Measurements from ENCODE around the gene ZNF451. TPM values are rescaled to one million over a fixed set of nuclear protein-coding genes. Genes with fewer than 3 reads are reported as not detected.

Gene ZNF451
- total RNA-seq, 2 experiments from 2014 or later = 62.2 to 66.6 TPM

DNA sequence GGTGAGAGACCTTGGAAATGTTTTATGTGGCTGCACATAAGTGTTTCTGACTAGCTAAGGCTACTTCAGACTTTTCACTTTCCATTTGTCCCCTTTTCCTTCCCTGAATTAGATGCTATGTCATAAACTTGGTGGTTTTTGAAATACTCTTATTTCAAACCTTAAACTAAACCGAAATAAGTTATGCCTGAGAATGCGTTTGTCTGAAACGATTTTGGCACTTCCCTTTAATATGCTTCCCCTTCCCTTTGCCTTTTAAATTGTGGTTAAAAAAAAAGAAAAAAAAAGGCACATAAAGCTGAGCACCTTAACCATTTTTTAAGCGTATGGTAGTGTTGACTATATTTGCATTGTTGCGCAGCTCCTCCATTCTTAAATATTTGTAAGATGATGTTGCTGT lies 14.3 kb downstream of the ZNF451 start:
- Mint-ChIP-seq H3K4me3 (no peak overlapping the region), H3K27ac (no peak overlapping the region), H3K27me3 (no peaks in the 10 kb centered on the region), H3K4me1 (peaks cover 21% of the 10 kb centered on the region), H3K9me3 (peaks cover 8% of the 10 kb centered on the region), H3K36me3 (ENCODE audit: low read depth) (peaks cover 60% of the 10 kb centered on the region)
- ChIA-PET POLR2A (no interaction called here), CTCF (interaction anchor here (1.4 to 1.7 kb wide), 2 partner anchors 9 to 11 kb away, joined by 4 to 5 read pairs; no protein-coding TSS in a partner anchor)
- no peak for DNase-seq

DNA sequence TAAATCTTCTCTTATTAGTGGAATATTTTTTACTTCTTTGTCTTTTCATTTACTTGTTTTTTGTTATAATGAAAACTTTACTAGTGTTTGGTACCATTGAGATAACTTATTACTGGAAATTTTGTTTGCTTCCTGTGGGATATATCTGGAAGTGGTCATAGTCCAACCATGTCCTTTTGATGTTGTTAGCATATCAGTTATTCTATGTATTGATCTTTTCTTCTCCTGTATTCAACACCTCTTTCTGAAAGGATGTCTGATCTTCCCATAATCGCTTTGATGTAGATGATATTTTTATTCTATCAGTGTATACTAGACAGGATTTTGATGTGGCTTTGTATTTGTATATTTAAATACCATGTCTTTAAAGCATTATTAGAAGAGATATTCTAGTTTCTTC lies 17.0 kb downstream of the ZNF451 start:
- Mint-ChIP-seq H3K36me3 (ENCODE audit: low read depth) (peaks cover 44% of the 10 kb centered on the region), H3K27ac (peak overlapping the region; percentile 46), H3K9me3 (no peaks in the 10 kb centered on the region), H3K4me1 (peaks cover 27% of the 10 kb centered on the region), H3K4me3 (no peak overlapping the region), H3K27me3 (no peaks in the 10 kb centered on the region)
- no peak for DNase-seq
- ChIA-PET CTCF (no interaction called here), POLR2A (no interaction called here)

DNA sequence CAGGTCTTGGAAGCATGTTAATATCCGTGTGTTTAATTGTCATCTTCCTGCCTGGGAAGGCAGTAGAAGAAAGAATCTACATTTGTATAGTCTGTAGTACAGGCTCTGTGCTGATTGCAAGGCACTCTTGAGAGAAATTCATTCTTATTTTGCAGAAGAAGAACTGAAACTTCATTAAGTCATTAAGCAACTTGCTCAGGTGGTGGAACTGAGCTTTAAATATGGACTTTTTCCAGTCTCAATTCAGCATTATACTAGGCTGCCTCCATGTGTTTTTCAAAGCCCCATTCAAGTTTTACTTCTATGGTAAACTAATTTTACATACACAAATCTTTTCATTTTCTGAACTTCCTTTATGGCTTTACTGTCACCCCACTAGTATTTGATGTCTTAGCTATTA lies 18.7 kb downstream of the ZNF451 start:
- no peak for DNase-seq
- H3K27me3 Mint-ChIP-seq = no peaks in the 10 kb centered on the region
- H3K4me1 Mint-ChIP-seq = peaks cover 26% of the 10 kb centered on the region
- POLR2A ChIA-PET = interaction anchor here (0.6 kb wide), 1 partner anchor 126 kb away, joined by 3 read pairs; no protein-coding TSS in a partner anchor
- no peak overlapping the region for H3K27ac Mint-ChIP-seq
- H3K36me3 Mint-ChIP-seq (ENCODE audit: low read depth) = peaks cover 37% of the 10 kb centered on the region
- CTCF ChIA-PET = interaction anchor here (1.1 kb wide), 1 partner anchor 9 kb away, joined by 3 read pairs; no protein-coding TSS in a partner anchor
- no peaks in the 10 kb centered on the region for H3K9me3 Mint-ChIP-seq
- no peak overlapping the region for H3K4me3 Mint-ChIP-seq

DNA sequence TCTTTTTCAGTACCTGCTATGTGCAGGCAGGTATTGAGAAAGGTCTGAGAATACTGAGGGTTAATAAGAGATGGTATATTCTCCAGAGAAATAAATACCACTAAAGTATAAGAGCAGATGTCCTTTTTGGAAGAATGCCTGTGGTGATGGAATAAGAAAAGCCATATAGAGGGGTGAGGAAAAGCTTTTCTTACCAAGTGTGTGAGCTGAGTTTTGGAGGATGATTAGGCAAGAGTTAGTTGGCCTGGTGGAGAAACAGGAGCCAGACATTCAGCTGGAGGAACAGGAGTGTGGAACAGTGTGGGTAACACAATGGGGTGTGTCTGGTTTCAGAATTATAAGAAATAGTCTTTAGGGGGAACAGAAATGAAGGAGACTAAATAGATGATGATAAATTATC lies 19.9 kb downstream of the ZNF451 start:
- Mint-ChIP-seq H3K27me3 (no peaks in the 10 kb centered on the region), H3K27ac (no peak overlapping the region), H3K9me3 (no peaks in the 10 kb centered on the region), H3K4me1 (peaks cover 22% of the 10 kb centered on the region), H3K36me3 (ENCODE audit: low read depth) (peaks cover 27% of the 10 kb centered on the region), H3K4me3 (no peak overlapping the region)
- no peak for DNase-seq
- CTCF ChIA-PET = interaction anchor here (0.7 kb wide), 1 partner anchor 9 kb away, joined by 3 read pairs; no protein-coding TSS in a partner anchor
- POLR2A ChIA-PET = no interaction called here

DNA sequence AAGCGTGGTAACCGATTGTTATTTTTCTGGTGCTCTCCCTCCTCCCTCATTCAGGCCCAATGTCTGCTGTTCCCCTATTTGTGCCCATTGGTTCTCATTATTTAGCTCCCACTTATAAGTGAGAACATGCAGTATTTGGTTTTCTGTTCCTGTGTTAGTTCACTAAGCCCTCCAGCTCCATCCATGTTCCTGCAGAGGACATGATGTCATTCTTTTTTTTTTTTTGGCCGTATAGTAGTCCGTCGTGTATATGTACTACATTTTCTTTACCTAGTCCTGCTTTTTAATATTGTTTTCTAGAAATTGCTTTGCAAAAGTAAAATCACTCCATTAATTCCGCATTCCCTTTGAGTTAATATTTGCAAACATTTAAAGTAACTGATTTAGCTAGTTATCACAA lies 23.1 kb downstream of the ZNF451 start:
- Mint-ChIP-seq H3K27ac (no peak overlapping the region), H3K4me3 (no peak overlapping the region), H3K27me3 (no peaks in the 10 kb centered on the region), H3K4me1 (peaks cover 22% of the 10 kb centered on the region), H3K36me3 (ENCODE audit: low read depth) (peaks cover 23% of the 10 kb centered on the region), H3K9me3 (no peaks in the 10 kb centered on the region)
- POLR2A ChIA-PET = no interaction called here
- CTCF ChIA-PET = interaction anchor here (0.6 to 1.3 kb wide), 2 partner anchors 21 to 37 kb away, joined by 3 read pairs; no protein-coding TSS in a partner anchor
- DNase-seq = no peak

DNA sequence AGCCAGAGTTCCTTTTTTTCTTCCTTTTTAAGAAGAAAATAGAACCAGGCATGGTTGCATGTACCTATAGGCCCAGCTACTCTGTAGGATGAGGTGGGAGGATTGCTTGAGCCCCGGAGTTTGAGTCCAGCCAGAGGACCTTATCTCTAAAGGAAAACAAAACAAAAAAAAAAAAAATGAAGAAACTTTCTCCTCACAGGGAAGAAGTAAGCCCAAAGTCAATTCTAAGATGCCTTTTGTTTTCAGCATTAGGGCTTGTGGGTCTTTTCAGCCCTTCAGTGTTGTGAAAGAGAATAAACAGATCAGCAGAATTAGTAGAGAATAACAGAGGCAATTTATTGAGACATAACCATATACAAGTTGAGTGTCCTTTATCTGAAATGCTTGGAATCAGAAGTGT lies 26.8 kb downstream of the ZNF451 start:
- POLR2A ChIA-PET = no interaction called here
- H3K4me1 Mint-ChIP-seq = peaks cover 3% of the 10 kb centered on the region

DNA sequence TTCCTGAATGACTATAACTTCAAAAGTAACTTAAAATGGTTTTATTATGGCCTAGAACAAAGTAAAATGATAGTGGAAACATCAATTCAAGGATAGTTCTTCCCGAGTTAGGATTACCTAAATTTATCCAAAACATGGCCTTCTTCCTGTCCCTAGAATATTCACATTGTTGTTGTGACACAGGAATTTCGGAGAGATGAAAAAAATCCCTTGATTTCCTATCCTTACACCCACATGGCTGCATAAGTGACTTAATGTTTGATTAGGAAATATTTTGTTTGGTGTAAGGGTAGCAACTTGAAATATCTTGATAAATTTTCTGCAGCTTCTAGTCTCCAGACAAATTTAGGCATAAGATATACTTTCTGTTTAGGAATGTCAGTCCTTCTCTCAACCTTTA lies 27.8 kb downstream of the ZNF451 start:
- ChIA-PET POLR2A (no interaction called here), CTCF (interaction anchor here (1.0 to 1.7 kb wide), 4 partner anchors 9 to 21 kb away, joined by 3 to 5 read pairs (median 4); no protein-coding TSS in a partner anchor)
- H3K4me1 Mint-ChIP-seq = peaks cover 3% of the 10 kb centered on the region
- H3K36me3 Mint-ChIP-seq (ENCODE audit: low read depth) = peaks cover 46% of the 10 kb centered on the region
- H3K27me3 Mint-ChIP-seq = no peaks in the 10 kb centered on the region
- H3K9me3 Mint-ChIP-seq = peaks cover 6% of the 10 kb centered on the region
- DNase-seq = no peak
- H3K27ac Mint-ChIP-seq = no peak overlapping the region
- no peak overlapping the region for H3K4me3 Mint-ChIP-seq

More for the DNA sequence above, 26.8 kb downstream of the ZNF451 start:
- H3K9me3 Mint-ChIP-seq = peaks cover 2% of the 10 kb centered on the region
- no peak for DNase-seq
- no peak overlapping the region for H3K27ac Mint-ChIP-seq
- H3K4me3 Mint-ChIP-seq = no peak overlapping the region
- H3K27me3 Mint-ChIP-seq = no peaks in the 10 kb centered on the region
- CTCF ChIA-PET = interaction anchor here (0.7 kb wide), 1 partner anchor 429 kb away, joined by 3 read pairs; no protein-coding TSS in a partner anchor
- peaks cover 41% of the 10 kb centered on the region for H3K36me3 Mint-ChIP-seq (ENCODE audit: low read depth)

DNA sequence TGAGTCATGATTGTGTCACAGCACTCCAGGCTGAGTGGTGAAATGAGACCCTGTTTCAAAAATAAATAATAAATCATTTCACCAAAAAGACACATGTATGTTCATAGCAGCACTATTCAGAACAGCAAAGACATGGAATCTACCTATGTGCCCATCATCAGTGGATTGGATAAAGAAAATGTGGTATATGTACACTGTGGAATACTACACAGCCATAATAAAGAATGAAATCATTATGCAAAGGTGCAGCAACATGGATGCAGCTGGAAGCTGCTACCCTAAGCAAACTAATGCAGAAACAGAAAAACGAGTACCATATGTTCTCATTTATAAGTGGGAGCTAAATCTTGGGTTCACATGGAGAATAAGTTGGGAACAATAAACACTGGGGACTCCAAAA lies 33.1 kb downstream of the ZNF451 start:
- no peaks in the 10 kb centered on the region for H3K27me3 Mint-ChIP-seq
- ChIA-PET CTCF (no interaction called here), POLR2A (no interaction called here)
- DNase-seq = no peak
- no peak overlapping the region for H3K4me3 Mint-ChIP-seq
- H3K9me3 Mint-ChIP-seq = peaks cover 6% of the 10 kb centered on the region
- H3K4me1 Mint-ChIP-seq = peaks cover 2% of the 10 kb centered on the region
- peaks cover 52% of the 10 kb centered on the region for H3K36me3 Mint-ChIP-seq (ENCODE audit: low read depth)
- H3K27ac Mint-ChIP-seq = no peak overlapping the region

DNA sequence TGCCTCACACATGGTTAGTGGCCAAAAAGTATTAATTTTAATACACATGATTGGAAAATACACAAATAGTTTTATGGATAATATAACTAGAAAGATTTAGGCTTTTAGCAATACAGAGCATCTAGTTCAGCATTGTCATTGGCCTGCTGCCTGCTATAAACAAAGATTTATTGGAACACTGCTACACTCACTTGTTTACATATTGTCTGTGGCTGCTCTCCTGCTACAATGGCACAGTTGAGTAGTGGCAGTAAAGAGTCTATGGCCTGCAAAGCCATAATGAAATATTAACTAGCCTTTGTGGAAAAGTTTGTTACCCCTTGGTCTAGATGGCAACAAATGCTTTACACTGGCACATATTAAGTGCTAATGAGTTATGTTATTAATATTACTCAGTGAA lies 37.8 kb downstream of the ZNF451 start:
- peaks cover 2% of the 10 kb centered on the region for H3K4me1 Mint-ChIP-seq
- no peak overlapping the region for H3K4me3 Mint-ChIP-seq
- CTCF ChIA-PET = no interaction called here
- no peaks in the 10 kb centered on the region for H3K27me3 Mint-ChIP-seq
- H3K9me3 Mint-ChIP-seq = no peaks in the 10 kb centered on the region
- DNase-seq = no peak
- H3K27ac Mint-ChIP-seq = no peak overlapping the region
- H3K36me3 Mint-ChIP-seq (ENCODE audit: low read depth) = peaks cover 25% of the 10 kb centered on the region
- POLR2A ChIA-PET = no interaction called here

DNA sequence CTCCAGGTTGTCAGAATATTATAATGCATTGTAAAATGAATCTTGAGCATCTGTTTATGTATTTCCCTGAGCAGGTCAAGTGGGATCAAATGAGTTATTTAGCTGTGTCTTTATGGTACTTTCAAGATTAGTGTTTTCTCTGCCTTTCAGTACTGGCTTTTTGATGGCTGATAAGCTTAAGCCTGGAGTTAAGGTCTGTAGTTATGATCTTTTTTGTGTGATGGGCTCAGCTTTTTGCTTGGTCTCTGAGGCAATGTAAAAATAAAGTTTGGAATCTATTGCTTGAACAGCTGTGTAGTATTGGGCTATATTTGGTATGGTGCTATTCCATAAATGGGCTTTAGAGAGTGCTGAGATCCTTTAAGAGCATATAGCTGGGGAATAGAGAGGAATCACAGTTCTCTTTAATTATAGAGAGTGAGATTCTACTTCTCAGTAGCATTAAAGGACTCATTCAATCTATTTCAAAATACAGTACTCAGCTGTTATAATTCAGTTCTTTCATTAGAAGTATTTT lies 40.7 kb downstream of the ZNF451 start:
- peaks cover 2% of the 10 kb centered on the region for H3K4me1 Mint-ChIP-seq
- peaks cover 32% of the 10 kb centered on the region for H3K36me3 Mint-ChIP-seq (ENCODE audit: low read depth)
- CTCF ChIA-PET = interaction anchor here (0.7 kb wide), 1 partner anchor 9 kb away, joined by 3 read pairs; no protein-coding TSS in a partner anchor
- H3K27ac Mint-ChIP-seq = no peak overlapping the region
- POLR2A ChIA-PET = no interaction called here
- H3K4me3 Mint-ChIP-seq = no peak overlapping the region
- no peak for DNase-seq
- no peaks in the 10 kb centered on the region for H3K27me3 Mint-ChIP-seq
- no peaks in the 10 kb centered on the region for H3K9me3 Mint-ChIP-seq

DNA sequence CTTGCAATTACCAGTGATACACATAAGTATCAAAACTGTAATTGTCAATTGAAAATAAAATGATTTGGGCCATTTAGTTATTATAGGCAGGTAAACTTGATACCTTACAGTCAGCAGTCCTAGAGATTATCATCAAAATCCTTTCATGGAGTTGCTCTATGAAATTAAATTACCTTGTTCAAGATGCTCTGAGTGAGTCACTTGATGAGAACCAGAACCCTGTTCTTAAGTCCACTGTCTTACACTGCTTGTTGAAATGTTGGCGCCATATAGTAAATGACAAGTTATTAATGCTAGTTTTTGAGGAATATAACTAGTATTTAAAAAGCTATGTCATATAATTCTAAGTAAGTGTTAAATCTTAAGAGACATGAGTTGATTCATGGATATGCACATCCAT lies 45.0 kb downstream of the ZNF451 start:
- Mint-ChIP-seq H3K36me3 (ENCODE audit: low read depth) (peaks cover 45% of the 10 kb centered on the region), H3K4me1 (peaks cover 9% of the 10 kb centered on the region), H3K27ac (no peak overlapping the region), H3K9me3 (no peaks in the 10 kb centered on the region), H3K4me3 (no peak overlapping the region), H3K27me3 (no peaks in the 10 kb centered on the region)
- ChIA-PET CTCF (interaction anchor here (0.9 kb wide), 1 partner anchor 9 kb away, joined by 3 read pairs; no protein-coding TSS in a partner anchor), POLR2A (no interaction called here)
- DNase-seq = no peak

DNA sequence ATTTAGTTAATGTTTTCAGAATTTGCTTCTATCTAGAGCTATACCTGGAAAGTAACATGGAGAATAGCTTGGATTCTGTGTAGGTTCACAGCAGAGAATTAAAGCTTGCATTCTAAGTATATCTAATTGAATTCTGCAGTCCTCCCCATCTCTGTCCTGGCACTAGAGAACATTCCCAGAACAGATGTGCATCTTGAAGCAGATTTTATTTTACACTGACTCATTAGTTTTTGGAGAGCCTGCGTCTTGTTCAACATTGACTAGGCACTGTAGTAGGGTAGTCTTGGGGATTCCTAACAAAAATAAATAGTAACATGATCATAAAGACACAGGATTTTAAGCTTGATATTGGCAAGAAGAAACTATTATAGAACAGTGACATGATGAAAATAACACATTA lies 45.9 kb downstream of the ZNF451 start:
- ChIA-PET CTCF (interaction anchor here (0.6 to 1.1 kb wide), 2 partner anchors 22 to 623 kb away, joined by 3 read pairs; no protein-coding TSS in a partner anchor), POLR2A (no interaction called here)
- Mint-ChIP-seq H3K36me3 (ENCODE audit: low read depth) (peaks cover 47% of the 10 kb centered on the region), H3K4me1 (peaks cover 9% of the 10 kb centered on the region), H3K27ac (no peak overlapping the region), H3K9me3 (no peaks in the 10 kb centered on the region), H3K4me3 (no peak overlapping the region), H3K27me3 (no peaks in the 10 kb centered on the region)
- no peak for DNase-seq

DNA sequence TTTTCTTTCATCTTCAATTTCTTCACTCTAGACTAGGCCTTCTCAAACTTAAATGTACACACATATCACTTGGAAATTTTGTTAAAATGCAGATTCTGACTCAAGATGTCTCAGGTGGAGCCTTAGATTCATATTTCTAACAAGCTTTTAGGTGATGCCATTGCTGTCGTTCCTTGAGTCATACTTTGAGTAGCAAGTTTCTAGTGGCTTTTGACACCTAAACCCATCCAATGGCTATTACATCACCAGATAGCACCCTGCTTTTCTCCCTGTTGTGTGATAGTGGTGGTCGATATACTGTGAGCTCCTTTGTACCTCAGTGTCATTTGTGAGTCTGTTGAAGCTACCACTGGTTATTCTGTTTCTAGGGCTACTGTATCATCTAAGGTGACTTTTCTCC lies 47.4 kb downstream of the ZNF451 start:
- Mint-ChIP-seq H3K36me3 (ENCODE audit: low read depth) (peaks cover 55% of the 10 kb centered on the region), H3K4me1 (peaks cover 9% of the 10 kb centered on the region), H3K4me3 (no peak overlapping the region), H3K27ac (peak overlapping the region; percentile 31), H3K9me3 (peaks cover 3% of the 10 kb centered on the region), H3K27me3 (no peaks in the 10 kb centered on the region)
- ChIA-PET CTCF (no interaction called here), POLR2A (no interaction called here)
- DNase-seq = no peak

DNA sequence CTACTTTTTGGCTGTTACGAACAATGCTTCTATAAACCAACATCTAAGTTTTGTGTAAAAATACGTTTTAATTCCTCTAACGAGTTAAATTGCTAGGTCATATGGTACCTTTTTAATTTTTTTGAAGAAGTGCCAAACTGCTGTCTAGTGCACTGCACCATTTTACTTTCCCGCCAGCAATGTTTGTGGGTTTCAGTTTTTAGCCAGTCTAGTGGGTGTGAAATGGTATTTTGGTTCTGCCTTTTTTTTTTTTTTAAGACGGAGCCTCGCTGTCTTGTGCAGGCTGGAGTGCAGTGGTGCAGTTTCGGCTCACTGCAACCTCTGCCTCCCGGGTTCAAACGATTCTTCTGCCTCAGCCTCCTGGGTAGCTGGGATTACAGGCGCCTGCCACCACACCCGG lies 48.0 kb downstream of the ZNF451 start:
- ChIA-PET CTCF (no interaction called here), POLR2A (no interaction called here)
- peaks cover 3% of the 10 kb centered on the region for H3K9me3 Mint-ChIP-seq
- H3K27me3 Mint-ChIP-seq = no peaks in the 10 kb centered on the region
- no peak overlapping the region for H3K4me3 Mint-ChIP-seq
- no peak for DNase-seq
- peaks cover 9% of the 10 kb centered on the region for H3K4me1 Mint-ChIP-seq
- H3K36me3 Mint-ChIP-seq (ENCODE audit: low read depth) = peaks cover 56% of the 10 kb centered on the region
- H3K27ac Mint-ChIP-seq = no peak overlapping the region
